GM23338 (cell line): Measurements from ENCODE around the gene RNF19B. TPM values are rescaled to one million over a fixed set of nuclear protein-coding genes. Genes with fewer than 3 reads are reported as not detected.

Source experiments
- ATAC-seq: fragments of 200-7000 bp; cut with Tn5 transposase; 3 replicates; pipeline ENCODE4 v1.9.1; 2020
- DNase-seq: peaks from one replicate; pipeline ENCODE4 v3.0.0-alpha.2; 2015; ENCODE audit warnings: low spot score
- H2AFZ ChIP-seq: fragments of 200-600 bp; sonication (generic); 2 replicates; pipeline ENCODE4 v1.8.0; 2016; ENCODE audit warnings: antibody characterized with exemption, mild to moderate bottlenecking, moderate library complexity
- H3F3A ChIP-seq: fragments of 200-600 bp; sonication (generic); replicated peaks from 2 replicates; pipeline ENCODE4 v1.8.0; 2017; ENCODE audit warnings: antibody characterized with exemption, mixed run types, low read depth
- H3K27ac ChIP-seq: fragments of 200-600 bp; sonication (generic); 2 replicates; pipeline ENCODE4 v1.6.1; 2016; ENCODE audit warnings: low read depth
- H3K27me3 ChIP-seq: fragments of 200-600 bp; sonication (generic); 2 replicates; pipeline ENCODE4 v1.8.0; 2016; ENCODE audit warnings: mild to moderate bottlenecking, mixed run types, moderate library complexity; ENCODE audit not compliant: insufficient read depth
- H3K36me3 ChIP-seq: fragments of 200-600 bp; sonication (generic); 2 replicates; pipeline ENCODE4 v1.8.0; 2016; ENCODE audit warnings: mild to moderate bottlenecking; ENCODE audit not compliant: insufficient read depth
- H3K4me1 ChIP-seq: fragments of 200-600 bp; sonication (generic); 2 replicates; pipeline ENCODE4 v1.8.0; 2016; ENCODE audit warnings: mild to moderate bottlenecking, moderate library complexity; ENCODE audit not compliant: insufficient read depth
- H3K4me2 ChIP-seq: fragments of 200-600 bp; sonication (generic); 2 replicates; pipeline ENCODE4 v1.7.1; 2017; ENCODE audit warnings: mixed run types
- H3K4me3 ChIP-seq: fragments of 200-600 bp; sonication (generic); 2 replicates; pipeline ENCODE4 v1.6.1; 2016; ENCODE audit warnings: mixed run types
- H3K79me2 ChIP-seq: fragments of 200-600 bp; sonication (generic); replicated peaks from 2 replicates; pipeline ENCODE4 v1.8.0; 2017; ENCODE audit warnings: mild to moderate bottlenecking; ENCODE audit not compliant: insufficient read depth
- H3K9me2 ChIP-seq: fragments of 200-600 bp; sonication (generic); 2 replicates; pipeline ENCODE4 v1.8.0; 2017; ENCODE audit not compliant: insufficient read depth
- H4K20me1 ChIP-seq: fragments of 200-600 bp; sonication (generic); replicated peaks from 2 replicates; pipeline ENCODE4 v1.8.0; 2017; ENCODE audit warnings: mild to moderate bottlenecking; ENCODE audit not compliant: insufficient read depth
- H3K27ac Mint-ChIP-seq: 2 replicates; pipeline ENCODE4 v1.8.0; 2020; ENCODE audit warnings: inconsistent platforms, mild to moderate bottlenecking, moderate library complexity, mixed read lengths
- H3K27me3 Mint-ChIP-seq: 3 replicates; pipeline ENCODE4 v1.8.0; 2022; ENCODE audit warnings: low read depth, mild to moderate bottlenecking, moderate library complexity, mixed read lengths, inconsistent platforms; ENCODE audit not compliant: insufficient read depth, poor library complexity
- H3K36me3 Mint-ChIP-seq: 3 replicates; pipeline ENCODE4 v1.8.0; 2021; ENCODE audit warnings: low read depth, mild to moderate bottlenecking, inconsistent platforms, moderate library complexity, mixed read lengths
- H3K4me1 Mint-ChIP-seq: 3 replicates; pipeline ENCODE4 v1.8.0; 2020; ENCODE audit warnings: mild to moderate bottlenecking, inconsistent platforms, mixed read lengths
- H3K4me3 Mint-ChIP-seq: 3 replicates; pipeline ENCODE4 v1.8.0; 2021; ENCODE audit warnings: moderate library complexity, mild to moderate bottlenecking, inconsistent platforms, mixed read lengths
- H3K9me3 Mint-ChIP-seq: 3 replicates; pipeline ENCODE4 v1.8.0; 2020; ENCODE audit warnings: moderate library complexity, mild to moderate bottlenecking, inconsistent platforms, mixed read lengths
- polyA plus RNA-seq: library from polyadenylated mRNA; unstranded; fragments of >200 nt; fragmentation: Nextera tagmentation; extraction: Ambion mirVana; gene quantifications from 2 replicates; pipeline ENCODE4 v1.2.1, GENCODE V29; 2016
- total RNA-seq: library from RNA; depleted of rRNA; stranded (reverse); fragments of >200 nt; shearing (Covaris generic); gene quantifications from 2 replicates; pipeline ENCODE4 v1.2.3, GENCODE V29; 2014
- TF ChIP-seq, protein P1 (sequence below): fragments of 250-450 bp; sonication (Bioruptor Pico); IDR thresholded peaks from 2 replicates; pipeline ENCODE4 v1.5.0; 2020; ENCODE audit warnings: mild to moderate bottlenecking, moderate library complexity
- TF ChIP-seq, protein P2 (sequence below), 2 experiments: fragments of 200-600 bp in 1 of 2; sonication (generic) in 1 of 2; conservative IDR thresholded peaks; 2 replicates each; pipeline versions ENCODE4 v1.5.1 to v1.6.1; 2016 to 2017; ENCODE audit warnings: antibody characterized with exemption in 2 of 2, low read depth in 2 of 2, mild to moderate bottlenecking in 2 of 2, moderate library complexity in 1 of 2

RNF19B gene
- total and polyA plus RNA-seq, 2 experiments from 2014 or later = 2.9 to 11.9 TPM

DNA sequence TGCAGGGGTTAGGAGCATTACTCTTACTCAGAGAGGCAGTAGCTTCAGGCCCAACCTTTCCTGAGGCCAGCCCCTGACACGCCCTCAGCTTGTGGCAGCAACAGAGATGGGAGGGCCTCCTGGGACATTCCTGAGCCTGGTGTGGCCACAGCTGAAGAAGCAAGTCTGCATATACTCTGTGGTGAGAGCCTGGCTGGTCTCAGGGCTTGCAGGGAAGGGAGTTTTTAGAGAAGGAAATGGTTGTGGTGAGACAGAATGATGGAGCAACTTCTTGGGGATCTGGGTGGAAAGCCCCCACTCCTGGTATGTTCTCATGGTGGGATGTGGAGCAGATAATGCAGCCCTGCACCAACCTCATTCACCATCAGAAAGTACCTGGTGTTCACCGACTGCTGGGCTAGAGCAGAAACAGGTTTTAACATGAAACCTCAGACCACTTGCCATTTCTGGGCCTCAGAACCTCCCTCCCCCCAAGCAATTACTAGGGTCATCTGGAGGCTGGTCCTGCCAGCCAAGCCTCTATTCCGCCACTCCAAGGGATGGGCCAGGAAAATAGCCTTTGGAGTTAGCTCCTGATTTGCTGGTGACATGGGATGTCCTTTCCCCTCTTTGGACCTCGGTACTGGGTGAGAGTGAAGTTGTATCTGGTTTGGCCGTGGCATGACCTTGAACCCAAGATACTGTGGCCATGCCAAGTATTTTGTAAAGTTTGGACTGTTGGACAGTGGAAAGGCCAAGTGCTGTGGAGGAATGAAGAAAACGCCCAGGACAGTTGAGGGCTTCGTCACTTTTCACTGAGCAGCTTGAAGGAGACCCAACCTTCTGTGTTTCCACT lies 28.1 kb upstream of the RNF19B start:
- Histone ChIP-seq H3K4me2 (peak overlapping the region; percentile 9; the same call in 1 of the 2 replicates), H4K20me1 (no peaks in the 10 kb centered on the region), H3K9me2 (no peaks in the 10 kb centered on the region), H2AFZ (no peak overlapping the region), H3K4me1 (peaks cover 7% of the 10 kb centered on the region; the same call in 1 of the 2 replicates), H3K79me2 (no peaks in the 10 kb centered on the region), H3K27ac (no peak overlapping the region), H3K27me3 (no peaks in the 10 kb centered on the region), H3K4me3 (no peak overlapping the region), H3K36me3 (no peaks in the 10 kb centered on the region), H3F3A (no peaks in the 10 kb centered on the region)
- H3K4me3 Mint-ChIP-seq = no peak overlapping the region; the same call in 2 of the 3 replicates
- H3K9me3 Mint-ChIP-seq = no peaks in the 10 kb centered on the region
- ATAC-seq = peak; percentile 98
- TF ChIP-seq, protein P1, sequence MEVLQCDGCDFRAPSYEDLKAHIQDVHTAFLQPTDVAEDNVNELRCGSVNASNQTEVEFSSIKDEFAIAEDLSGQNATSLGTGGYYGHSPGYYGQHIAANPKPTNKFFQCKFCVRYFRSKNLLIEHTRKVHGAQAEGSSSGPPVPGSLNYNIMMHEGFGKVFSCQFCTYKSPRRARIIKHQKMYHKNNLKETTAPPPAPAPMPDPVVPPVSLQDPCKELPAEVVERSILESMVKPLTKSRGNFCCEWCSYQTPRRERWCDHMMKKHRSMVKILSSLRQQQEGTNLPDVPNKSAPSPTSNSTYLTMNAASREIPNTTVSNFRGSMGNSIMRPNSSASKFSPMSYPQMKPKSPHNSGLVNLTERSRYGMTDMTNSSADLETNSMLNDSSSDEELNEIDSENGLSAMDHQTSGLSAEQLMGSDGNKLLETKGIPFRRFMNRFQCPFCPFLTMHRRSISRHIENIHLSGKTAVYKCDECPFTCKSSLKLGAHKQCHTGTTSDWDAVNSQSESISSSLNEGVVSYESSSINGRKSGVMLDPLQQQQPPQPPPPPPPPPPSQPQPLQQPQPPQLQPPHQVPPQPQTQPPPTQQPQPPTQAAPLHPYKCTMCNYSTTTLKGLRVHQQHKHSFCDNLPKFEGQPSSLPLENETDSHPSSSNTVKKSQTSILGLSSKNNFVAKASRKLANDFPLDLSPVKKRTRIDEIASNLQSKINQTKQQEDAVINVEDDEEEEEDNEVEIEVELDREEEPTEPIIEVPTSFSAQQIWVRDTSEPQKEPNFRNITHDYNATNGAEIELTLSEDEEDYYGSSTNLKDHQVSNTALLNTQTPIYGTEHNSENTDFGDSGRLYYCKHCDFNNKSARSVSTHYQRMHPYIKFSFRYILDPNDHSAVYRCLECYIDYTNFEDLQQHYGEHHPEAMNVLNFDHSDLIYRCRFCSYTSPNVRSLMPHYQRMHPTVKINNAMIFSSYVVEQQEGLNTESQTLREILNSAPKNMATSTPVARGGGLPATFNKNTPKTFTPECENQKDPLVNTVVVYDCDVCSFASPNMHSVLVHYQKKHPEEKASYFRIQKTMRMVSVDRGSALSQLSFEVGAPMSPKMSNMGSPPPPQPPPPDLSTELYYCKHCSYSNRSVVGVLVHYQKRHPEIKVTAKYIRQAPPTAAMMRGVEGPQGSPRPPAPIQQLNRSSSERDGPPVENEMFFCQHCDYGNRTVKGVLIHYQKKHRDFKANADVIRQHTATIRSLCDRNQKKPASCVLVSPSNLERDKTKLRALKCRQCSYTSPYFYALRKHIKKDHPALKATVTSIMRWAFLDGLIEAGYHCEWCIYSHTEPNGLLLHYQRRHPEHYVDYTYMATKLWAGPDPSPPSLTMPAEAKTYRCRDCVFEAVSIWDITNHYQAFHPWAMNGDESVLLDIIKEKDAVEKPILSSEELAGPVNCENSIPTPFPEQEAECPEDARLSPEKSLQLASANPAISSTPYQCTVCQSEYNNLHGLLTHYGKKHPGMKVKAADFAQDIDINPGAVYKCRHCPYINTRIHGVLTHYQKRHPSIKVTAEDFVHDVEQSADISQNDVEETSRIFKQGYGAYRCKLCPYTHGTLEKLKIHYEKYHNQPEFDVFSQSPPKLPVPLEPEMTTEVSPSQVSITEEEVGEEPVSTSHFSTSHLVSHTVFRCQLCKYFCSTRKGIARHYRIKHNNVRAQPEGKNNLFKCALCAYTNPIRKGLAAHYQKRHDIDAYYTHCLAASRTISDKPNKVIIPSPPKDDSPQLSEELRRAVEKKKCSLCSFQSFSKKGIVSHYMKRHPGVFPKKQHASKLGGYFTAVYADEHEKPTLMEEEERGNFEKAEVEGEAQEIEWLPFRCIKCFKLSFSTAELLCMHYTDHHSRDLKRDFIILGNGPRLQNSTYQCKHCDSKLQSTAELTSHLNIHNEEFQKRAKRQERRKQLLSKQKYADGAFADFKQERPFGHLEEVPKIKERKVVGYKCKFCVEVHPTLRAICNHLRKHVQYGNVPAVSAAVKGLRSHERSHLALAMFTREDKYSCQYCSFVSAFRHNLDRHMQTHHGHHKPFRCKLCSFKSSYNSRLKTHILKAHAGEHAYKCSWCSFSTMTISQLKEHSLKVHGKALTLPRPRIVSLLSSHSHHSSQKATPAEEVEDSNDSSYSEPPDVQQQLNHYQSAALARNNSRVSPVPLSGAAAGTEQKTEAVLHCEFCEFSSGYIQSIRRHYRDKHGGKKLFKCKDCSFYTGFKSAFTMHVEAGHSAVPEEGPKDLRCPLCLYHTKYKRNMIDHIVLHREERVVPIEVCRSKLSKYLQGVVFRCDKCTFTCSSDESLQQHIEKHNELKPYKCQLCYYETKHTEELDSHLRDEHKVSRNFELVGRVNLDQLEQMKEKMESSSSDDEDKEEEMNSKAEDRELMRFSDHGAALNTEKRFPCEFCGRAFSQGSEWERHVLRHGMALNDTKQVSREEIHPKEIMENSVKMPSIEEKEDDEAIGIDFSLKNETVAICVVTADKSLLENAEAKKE (CRISPR knock-in tag) = 0 out of 2 replicates have a peak, but pooled peaks have one; percentile 15
- TF ChIP-seq, protein P2, sequence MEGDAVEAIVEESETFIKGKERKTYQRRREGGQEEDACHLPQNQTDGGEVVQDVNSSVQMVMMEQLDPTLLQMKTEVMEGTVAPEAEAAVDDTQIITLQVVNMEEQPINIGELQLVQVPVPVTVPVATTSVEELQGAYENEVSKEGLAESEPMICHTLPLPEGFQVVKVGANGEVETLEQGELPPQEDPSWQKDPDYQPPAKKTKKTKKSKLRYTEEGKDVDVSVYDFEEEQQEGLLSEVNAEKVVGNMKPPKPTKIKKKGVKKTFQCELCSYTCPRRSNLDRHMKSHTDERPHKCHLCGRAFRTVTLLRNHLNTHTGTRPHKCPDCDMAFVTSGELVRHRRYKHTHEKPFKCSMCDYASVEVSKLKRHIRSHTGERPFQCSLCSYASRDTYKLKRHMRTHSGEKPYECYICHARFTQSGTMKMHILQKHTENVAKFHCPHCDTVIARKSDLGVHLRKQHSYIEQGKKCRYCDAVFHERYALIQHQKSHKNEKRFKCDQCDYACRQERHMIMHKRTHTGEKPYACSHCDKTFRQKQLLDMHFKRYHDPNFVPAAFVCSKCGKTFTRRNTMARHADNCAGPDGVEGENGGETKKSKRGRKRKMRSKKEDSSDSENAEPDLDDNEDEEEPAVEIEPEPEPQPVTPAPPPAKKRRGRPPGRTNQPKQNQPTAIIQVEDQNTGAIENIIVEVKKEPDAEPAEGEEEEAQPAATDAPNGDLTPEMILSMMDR (conservative IDR thresholded peaks at IDR 0.05; ENCODE audit: low read depth in 2 of 2) = no peak
- H3K4me1 Mint-ChIP-seq = peaks cover 22% of the 10 kb centered on the region
- H3K27me3 Mint-ChIP-seq = peaks cover 16% of the 10 kb centered on the region
- no peak overlapping the region; the same call in 1 of the 2 replicates for H3K27ac Mint-ChIP-seq
- H3K36me3 Mint-ChIP-seq = no peaks in the 10 kb centered on the region
- peak; percentile 82 for DNase-seq
